Measurements from ENCODE around the gene RDX.
"Not testable (repeated sequence)": the region's sequence is repeated elsewhere in the genome, so short reads cannot be mapped to it uniquely, and the experiment has no call there.

RDX gene

DNA sequence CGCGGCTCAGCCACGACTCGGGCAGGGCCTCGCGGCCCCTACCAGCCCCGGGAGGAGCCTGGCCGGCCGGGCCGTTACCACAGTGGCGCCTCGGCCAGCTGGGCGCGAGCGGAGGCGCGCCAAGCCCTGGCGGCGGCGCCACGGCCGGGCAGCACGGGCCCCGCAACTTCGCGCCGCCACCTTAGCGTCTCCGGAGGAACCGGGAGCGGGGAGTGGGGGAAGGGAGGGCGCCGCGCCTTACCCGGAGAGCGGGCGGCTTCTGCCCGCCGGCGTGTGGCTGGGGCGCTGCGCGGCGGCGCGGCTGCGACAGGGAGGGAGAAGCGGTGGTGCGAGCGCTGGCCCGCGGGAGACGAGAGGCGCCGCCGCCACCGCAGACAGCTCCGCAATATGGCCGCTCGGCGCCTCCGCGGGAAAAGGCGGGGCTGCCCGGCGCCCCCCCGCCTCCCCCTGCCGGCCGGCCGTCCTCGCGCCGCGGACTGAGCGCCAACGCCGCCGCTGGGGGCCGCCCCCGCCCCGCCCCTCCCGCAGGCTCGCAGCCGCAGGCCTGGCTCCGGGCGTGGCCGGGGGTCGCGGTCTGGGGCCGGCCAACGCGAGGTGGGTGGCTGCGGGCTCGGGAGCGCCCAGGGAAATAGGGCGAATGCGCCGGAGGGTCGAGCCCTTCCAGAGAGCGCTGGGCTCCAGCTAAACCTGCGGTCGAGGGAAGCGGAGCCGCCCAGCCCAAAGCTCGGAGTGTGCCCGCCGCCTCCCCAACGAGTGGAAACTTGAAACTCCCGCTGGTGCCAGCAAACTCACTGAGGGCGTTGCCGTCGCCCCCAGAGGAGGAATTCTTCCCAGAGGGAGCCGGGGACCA lies at the start of gene RDX:
Gene RDX (minus strand): TSS at position 389 of the 850 bp plus-strand sequence. CDS start 16,922 bp downstream, outside the sequence.
- peak in 1 of 2 donors; percentile 43 for DNase-seq (ENCODE audit: low read depth in 2 of 2)

DNA sequence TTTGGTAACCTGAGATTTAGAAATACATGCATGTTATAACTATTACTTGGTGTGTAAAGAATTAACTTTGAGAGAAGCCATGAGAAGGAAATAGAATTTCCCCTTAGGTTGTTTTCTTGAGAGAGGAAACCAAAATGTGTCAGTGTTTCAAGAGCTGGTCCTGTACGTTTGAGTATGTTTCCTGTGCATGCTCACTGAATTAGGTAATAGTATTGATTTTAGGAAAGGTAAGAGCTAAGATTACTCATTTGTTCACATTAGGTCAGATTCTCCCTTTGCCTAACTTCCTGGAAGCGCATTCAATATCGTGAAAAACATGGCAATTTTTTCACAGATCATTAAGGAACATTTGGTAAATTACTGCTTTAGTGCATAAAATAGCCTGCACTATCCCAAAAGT lies 49.3 kb upstream of the RDX start:
- no peak for DNase-seq (ENCODE audit: low read depth in 2 of 2)

DNA sequence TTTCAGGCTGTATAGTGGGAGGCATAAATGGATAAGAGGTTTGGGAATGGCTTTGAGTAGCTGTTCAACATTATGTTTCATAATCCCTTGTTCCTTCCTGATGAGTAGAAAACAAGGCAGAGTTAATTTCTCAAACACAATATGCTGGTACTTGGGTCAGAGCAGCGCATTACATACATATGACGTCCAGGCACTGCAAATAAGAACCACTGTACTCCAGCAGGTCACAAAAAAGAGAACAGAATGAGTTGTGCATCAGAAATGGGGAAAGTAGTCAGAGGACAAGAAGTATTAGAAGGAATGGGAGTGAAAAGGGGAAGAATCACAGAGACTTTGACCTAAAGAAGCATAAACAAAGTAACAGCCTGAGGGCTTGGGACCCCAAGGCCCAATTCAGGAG lies 44.0 kb upstream of the RDX start:
- no peak for DNase-seq (ENCODE audit: low read depth in 2 of 2)

DNA sequence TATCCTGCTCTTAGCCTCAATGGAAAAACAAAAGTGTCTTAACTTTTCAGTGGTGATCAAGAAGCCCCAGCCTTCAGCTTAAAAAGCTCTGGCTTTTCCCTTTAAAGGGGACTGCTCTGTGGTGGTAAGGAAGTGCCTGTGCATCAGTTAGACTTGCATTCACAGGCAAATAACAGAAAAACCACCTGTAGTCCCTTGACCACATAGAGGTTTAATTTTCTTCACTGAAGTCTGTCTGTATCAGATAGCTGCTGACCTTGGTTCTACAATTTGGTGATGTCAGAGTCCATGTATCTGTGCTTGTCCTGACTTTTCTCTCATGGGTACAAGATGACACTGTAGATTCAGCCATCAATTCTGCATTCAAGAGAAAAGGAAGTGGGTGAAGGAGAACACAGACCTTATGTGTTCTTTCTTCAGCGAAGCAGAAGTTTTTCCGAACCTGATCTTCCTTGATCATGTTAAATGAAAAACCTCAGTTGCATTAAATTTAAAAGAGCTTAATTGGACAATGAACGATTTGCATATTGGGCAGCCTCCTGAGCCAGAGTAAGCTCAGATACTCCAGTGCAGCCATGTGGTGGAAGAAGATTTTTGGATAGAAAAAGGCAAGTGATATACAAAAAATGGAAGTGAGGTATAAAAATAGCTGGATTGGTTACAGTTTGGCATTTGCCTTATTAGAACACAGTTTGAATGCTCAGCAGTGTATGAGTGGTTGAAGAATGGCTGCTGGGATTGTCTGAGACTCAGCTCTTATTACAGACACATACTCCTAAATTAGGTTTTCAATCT lies 43.2 kb upstream of the RDX start:
- no peak for DNase-seq (ENCODE audit: low read depth in 2 of 2)

DNA sequence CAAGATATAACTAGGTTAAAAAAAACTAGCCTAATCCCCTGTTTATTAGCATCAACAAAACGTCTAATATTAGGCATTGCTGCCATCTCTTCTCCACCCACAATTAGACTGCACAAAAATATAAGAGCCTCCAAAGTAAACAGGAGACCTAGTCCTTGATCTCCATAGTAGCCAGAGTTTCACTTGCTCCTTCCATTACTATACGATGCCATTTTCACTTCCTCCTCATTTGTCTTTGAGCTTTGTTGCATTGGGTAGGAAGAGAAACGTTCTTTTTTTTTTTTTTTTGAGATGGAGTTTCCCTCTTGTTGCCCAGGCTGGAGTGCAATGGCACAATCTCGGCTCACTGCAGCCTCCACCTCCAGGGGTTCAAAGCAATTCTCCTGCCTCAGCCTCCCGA lies 42.3 kb upstream of the RDX start:
- no peak for DNase-seq (ENCODE audit: low read depth in 2 of 2)

DNA sequence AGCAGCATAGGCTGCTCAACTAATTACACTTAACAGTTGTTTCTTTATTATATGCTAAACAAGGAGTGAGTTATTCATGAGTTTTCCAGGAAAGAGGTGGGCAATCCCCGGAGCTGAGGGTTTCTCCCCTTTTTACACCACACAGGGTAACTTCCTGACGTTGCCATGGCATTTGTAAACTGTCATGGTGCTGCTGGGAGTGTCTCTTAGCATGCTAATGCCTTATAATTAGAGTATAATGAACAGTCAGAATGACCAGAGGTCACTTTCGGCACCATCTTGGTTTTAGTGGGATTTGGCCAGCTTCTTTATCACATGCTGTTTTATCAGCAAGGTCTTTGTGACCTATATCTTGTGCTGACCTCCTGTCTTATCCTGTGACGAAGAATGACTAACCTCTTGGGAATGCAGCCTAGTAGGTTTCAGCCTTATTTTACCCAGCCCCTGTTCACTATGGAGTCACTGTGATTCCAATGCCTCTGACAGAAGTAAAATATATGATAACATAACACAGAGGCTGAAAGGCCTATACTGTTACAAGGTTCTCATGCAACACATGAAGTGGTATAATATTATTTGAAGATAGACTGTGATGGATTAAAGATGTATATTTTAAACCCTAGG lies 41.3 kb upstream of the RDX start:
- no peak for DNase-seq (ENCODE audit: low read depth in 2 of 2)

DNA sequence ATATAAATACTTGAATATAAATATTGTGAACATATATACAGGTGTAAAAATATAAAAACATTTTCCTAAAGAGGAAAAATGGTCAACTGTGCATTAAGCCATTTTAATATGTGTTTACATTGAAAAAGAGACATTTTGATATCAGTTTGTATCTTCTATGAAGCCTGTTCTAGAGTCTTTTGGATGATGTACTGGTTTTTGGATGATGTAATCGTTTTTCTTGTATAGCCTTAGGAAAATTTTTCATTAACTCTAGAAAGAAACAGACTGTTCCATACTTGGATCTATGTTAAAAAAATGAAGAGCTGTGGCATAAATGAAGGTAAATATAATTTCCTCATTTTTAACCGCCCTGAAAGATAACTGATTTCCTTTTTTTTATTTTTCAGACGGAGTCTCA lies 39.6 kb upstream of the RDX start:
- DNase-seq (ENCODE audit: low read depth in 2 of 2), result no peak

DNA sequence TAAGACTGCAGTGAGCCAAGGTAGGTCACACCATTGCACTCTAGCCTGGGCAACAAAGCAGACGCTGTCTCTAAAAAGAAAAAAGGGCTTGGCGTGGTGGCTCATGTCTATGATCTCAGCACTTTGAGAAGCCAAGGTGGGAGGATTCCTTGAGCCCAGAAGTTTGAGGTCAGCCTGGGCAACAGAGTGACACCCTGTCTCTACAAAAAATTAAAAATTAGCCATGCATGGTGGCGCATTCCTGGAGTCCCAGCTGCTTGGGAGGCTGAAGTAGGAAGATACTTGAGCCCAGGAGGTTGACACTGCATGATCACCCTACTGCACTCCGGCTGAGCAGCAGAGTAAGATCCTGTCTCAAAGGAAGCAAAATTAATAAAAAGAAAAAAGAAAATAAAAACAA lies 38.9 kb upstream of the RDX start:
- DNase-seq (ENCODE audit: low read depth in 2 of 2), result no peak

DNA sequence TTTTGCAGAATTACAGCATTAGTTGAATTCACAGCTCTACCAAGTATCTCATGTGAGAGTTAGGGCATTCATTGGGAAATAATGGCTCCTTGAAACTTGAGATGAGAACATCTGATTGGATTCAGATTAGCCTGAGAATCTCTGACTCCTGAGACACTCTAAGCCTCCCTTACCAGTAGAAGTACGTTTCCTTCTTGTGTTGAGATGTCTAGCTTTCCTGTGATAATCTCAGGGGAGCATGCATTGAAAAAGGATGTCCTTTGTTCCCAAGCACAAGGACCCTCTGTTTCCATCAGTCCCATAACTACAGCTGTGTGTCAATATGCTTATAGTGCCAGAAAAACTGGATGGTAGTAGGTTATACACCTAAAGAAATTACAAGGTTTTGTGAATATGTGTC lies 35.2 kb upstream of the RDX start:
- no peak for DNase-seq (ENCODE audit: low read depth in 2 of 2)

DNA sequence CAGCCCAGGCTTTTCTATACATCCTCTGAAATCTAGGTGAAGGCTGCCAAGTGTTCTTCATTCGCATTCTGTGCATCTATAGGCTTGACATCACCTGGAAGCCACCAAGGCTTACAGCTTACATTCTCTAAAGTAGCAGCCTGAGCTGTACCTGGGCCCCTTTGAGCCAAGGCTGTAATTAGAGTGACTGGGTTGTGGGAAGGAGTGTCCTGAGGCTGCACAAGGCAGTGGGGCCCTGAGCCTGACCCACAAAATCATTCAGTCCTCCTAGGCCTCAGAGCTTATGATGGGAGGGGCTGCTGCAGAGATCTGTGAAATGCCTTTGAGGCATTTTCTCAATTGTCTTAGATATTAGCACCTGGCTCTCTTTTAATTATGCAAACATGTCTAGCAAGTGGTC lies 33.0 kb upstream of the RDX start:
- no peak for DNase-seq (ENCODE audit: low read depth in 2 of 2)

DNA sequence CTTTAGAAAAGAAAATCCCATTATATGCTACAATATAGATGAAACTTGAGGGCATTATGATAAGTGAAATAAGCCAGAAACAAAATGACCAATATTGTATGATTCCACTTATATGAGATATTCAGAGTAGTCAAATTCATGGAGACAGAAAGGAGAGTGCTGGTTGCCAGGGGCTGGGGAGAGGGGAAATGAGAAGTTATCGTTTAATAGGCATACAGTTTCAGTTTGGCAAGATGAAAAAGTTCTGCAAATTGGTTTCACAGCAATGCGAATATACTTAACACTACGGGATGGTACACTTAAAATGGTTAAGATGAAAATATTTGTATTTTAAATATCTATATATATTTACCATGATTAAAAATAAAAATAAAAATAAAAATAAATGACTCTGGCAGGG lies 31.1 kb upstream of the RDX start:
- DNase-seq (ENCODE audit: low read depth in 2 of 2), result no peak

DNA sequence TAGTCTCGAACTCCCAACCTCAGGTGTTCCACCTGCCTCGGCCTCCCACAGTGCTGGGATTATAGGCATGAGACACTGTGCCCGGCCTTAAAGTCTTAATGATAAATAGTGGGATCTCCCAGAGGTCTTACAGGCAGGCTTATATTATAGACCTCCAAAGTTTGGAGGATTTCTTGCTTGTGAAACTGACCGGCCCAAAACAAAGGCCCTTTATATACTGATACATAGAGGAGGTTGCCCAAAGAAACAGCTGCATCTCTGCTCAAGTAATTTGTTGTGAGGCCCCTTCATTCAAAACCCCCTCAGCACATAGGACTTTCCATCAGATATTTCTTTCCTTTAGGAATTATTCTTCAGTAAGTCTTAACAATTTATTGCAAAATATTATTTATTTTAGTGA lies 27.4 kb upstream of the RDX start:
- DNase-seq (ENCODE audit: low read depth in 2 of 2), result no peak

DNA sequence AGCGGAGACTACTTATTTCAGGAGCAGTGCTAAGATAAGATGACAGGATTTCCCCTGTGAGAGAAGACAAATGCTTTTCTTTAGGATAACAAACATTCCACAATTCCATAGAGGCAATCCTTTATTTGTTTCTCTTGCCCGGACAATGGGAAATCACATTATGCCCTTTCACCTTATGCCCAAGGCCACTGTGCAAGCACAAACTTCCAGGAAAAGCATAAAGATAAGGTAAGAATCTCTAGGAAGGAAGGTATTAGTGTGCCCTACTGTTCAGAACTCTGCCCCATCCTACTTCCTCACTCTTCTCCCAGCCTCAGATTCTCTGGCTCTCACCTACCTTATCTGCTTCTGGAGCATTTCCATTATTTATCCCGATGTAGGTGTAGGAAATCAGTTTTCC lies 23.1 kb upstream of the RDX start:
- DNase-seq (ENCODE audit: low read depth in 2 of 2), result no peak

DNA sequence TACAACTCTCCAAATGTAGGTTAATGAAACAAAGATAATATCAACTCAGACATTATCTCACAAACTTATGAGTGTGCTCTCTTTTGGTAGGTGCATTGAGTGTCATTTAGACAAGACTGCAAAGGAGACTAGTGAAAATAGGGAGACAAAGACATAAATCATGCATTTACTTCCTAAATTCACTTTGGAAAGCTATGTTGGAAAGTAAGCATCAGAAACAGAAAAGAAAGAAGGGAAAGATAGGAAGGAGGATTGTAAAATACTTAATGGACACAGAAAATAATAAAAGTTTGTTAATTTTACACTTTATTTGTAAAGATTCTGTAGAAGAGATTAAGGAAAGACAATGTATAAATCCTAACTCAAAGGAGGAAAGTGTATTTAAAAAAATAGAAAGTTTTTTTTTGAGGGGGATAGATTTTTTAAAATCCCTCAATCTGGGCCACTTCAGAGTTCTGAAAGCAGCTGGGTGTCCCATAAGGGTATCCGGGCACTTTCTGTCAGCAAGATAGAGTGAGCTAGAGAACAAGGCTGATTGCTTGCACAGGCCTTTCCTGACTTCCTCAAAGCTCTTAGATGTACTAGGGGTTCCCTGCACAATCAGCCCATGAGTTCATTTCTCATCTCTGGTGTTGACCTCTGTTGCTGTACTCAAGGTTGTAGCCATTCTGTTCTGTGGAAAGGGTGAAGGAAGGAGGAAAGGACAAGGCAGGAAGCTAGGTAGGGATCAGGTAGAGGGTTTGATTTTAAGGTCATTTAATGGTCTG lies 22.4 kb upstream of the RDX start:
- no peak for DNase-seq (ENCODE audit: low read depth in 2 of 2)

DNA sequence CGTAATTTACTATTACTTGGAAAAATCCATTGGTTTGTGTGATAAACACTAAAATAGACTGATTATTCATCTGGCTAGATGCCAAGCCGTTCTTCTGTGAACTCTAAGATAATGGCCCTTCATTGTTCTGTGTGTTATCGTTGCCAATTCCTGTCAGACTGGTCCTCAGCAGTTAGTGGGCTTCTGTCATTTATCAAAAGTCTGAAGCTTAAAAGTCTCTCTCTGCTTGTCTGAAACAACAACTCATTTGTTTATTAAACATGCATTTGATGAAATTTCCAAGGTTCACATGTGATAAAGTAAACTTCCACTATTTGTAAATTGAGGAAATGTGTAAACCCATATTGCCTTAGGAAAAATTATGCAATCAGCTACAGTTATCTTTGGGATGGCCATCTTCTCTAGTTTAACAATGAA lies 21.1 kb upstream of the RDX start:
- DNase-seq (ENCODE audit: low read depth in 2 of 2), result no peak

DNA sequence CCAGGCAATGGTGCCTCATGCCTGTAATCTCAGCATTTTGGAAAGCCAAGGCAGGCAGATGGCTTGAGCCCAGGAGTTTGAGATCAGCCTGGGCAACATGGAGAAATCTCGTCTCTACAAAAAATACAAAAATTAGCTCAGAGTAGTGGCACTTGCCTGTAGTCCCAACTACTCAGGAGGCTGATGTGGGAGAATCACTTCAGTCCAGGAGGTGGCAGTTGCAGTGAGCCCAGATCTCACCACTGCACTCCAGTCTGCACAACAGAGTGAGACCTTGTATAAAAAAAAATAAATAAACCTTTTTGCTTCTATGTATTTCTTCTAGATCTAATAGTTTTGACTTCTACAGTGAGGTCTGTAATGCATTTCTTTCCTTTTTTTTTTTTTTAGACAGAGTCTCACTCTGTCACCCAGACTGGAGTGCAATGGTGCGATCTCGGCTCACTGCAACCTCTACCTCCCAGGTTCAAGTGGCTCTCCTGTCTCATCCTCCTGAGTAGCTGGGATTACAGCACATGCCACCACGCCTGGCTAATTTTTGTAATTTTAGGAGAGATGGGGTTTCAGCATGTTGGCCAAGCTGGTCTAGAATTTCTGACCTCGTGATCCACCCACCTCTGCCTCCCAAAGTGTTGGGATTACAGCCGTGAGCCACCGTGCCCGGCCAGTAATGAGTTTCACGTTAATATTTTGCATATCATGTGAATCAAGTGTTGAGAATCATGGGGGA lies 18.1 kb upstream of the RDX start:
- DNase-seq (ENCODE audit: low read depth in 2 of 2), result no peak

DNA sequence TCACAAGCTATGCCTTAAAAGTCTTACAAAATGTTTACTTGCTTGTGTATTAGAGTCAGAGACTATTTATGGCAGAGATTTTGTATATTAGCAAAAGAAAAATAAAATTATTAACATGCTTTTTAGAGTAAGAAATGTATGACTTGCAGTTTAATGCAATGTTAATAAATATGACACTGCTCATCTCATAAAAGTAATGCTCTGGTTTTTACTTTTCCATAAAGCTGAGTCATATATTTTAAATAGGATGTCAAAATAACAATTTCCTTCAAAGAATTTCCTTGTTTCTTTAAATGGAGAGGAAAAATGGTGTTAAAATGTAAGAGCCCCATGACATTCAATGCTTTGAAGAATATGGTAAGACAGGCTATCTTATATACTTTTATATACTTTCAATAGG lies 16.3 kb upstream of the RDX start:
- DNase-seq (ENCODE audit: low read depth in 2 of 2), result no peak

DNA sequence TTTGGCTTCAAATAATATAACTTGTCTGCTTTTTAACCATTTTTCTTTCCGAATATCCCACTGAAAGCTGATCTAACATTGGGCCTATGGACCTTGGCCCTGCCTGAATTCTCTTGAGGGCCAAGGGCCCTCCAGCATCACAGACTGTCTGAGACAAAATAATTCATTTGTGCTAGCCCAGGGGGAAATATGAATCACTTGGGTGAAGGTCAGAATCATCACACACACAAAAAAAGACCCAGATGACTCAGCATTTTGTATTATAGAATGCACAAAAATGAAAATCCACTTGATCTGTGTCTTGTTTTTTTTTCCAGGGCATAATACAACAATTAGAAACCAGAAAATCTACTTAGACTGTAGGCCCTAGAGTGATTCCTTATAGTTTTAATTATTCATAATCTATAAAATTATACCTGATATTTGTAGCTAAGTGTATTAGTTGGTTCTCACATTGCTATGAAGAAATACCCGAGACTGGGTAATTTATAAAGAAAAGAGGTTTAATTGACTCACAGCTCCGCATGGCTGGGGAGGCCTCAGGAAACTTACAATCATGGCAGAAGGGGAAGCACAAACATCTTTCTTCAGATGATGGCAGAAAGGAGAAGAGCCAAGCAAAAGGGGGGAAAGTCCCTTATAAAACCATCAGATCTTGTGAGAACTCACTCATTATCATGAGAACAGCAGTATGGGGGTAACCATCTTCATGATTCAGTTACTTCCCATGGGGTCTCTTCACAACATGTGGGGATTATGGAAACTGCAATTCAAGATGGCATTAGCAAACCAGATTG lies 15.6 kb upstream of the RDX start:
- DNase-seq (ENCODE audit: low read depth in 2 of 2), result no peak

DNA sequence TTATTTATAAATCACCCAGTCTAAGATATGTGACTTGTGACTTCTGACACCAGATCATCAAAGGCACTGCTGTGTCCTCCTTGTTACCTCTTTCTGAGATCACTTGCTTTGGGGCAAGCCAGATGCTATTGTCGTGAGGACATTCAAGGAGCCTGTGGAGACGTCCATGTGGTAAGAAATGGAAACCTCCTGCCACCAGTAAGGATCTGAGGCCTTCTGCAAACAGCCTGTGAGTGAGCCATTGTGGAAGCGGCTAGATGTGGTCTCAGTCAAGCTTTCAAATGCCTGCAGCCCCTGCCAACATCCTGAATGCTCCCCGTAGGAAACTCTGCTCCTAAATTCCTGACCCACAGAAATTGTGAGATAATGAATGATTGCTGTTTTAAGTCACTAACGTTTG lies 11.7 kb upstream of the RDX start:
- DNase-seq (ENCODE audit: low read depth in 2 of 2), result no peak

DNA sequence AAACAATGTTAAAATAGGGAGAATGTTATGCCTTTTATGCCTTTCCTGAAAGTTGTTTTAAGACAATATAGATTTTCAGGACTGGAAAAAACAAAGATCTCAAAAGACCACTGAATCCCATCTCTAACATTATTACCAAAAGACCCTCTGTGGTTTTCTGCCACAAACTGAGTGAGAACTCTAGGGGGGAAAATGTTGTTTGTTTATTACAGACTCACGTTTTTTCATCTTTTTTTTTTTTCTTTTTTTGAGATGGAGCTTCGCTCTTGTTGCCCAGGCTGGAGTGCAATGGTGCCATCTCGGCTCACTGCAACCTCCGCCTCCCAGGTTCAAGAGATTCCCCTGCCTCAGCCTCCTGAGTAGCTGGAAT lies 9.6 kb upstream of the RDX start:
- not testable (repeated sequence) for DNase-seq (ENCODE audit: low read depth in 2 of 2)

All from stimulated activated CD8-positive, alpha-beta memory T cell treated with anti-CD3 and anti-CD28 coated beads, Interleukin-15, amount 100 ng/mL, for 4 hours (primary cell).